Measurements from ENCODE around the gene KLF15. TPM values are rescaled to one million over a fixed set of nuclear protein-coding genes. Genes with fewer than 3 reads are reported as not detected.

Gene KLF15
- total and polyA plus RNA-seq, 4 donors, result 18.1 to 31.3 (median 24.6) TPM

DNA sequence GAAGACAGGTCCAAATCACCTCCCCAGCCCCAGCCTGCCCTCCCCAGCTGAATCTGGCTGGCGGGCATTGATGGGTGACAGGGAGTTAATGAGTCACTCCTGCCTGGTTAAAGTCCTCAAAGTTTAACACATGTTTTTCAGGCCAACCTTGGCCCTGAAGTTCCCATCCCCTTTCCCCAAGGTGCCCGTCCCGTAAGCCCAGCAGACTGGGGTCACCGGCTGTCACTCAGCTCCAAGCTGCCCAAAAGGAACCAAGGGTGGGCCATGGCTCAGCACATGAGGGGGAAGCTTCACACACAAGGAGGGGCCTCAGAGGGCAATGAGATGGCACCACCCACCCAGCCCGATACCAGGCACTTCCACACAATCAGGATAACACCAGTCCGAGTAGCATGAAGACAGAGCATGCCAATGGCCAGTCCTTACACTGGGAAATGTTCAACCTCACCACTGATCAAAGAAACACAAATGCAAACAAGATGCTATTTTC lies 10.2 kb upstream of the KLF15 start:
- Histone ChIP-seq H3K36me3 (ENCODE audit: control insufficient read depth in 4 of 4, insufficient read depth in 4 of 4, low read length in 4 of 4) (no peaks in the 10 kb centered on the region), H3K4me1 (ENCODE audit: control insufficient read depth in 5 of 5, insufficient read depth in 5 of 5, low read length in 5 of 5) (no peaks in the 10 kb centered on the region), H3K9ac (ENCODE audit: insufficient read depth in 1 of 2, low read length in 2 of 2) (no peak overlapping the region), H3K27me3 (ENCODE audit: control insufficient read depth in 3 of 3, insufficient read depth in 3 of 3, low read length in 2 of 3) (no peaks in the 10 kb centered on the region), H3K9me3 (ENCODE audit: control insufficient read depth in 4 of 4, insufficient read depth in 3 of 4, low read length in 3 of 4) (no peaks in the 10 kb centered on the region), H3K4me3 (no peak overlapping the region), H3K27ac (ENCODE audit: low read depth in 1 of 2, low read length in 1 of 2) (no peak overlapping the region)
- TF ChIP-seq, protein P1, sequence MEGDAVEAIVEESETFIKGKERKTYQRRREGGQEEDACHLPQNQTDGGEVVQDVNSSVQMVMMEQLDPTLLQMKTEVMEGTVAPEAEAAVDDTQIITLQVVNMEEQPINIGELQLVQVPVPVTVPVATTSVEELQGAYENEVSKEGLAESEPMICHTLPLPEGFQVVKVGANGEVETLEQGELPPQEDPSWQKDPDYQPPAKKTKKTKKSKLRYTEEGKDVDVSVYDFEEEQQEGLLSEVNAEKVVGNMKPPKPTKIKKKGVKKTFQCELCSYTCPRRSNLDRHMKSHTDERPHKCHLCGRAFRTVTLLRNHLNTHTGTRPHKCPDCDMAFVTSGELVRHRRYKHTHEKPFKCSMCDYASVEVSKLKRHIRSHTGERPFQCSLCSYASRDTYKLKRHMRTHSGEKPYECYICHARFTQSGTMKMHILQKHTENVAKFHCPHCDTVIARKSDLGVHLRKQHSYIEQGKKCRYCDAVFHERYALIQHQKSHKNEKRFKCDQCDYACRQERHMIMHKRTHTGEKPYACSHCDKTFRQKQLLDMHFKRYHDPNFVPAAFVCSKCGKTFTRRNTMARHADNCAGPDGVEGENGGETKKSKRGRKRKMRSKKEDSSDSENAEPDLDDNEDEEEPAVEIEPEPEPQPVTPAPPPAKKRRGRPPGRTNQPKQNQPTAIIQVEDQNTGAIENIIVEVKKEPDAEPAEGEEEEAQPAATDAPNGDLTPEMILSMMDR (IDR thresholded peaks at IDR 0.05; ENCODE audit: control extremely low read depth, extremely low read depth), result no peak
- DNase-seq, result no peak
- ATAC-seq (ENCODE audit: insufficient read depth, low FRiP score), result no peak
- WGBS, 2 donors, result 95 to 96% methylated on average over 6 of the region's 6 CpGs

DNA sequence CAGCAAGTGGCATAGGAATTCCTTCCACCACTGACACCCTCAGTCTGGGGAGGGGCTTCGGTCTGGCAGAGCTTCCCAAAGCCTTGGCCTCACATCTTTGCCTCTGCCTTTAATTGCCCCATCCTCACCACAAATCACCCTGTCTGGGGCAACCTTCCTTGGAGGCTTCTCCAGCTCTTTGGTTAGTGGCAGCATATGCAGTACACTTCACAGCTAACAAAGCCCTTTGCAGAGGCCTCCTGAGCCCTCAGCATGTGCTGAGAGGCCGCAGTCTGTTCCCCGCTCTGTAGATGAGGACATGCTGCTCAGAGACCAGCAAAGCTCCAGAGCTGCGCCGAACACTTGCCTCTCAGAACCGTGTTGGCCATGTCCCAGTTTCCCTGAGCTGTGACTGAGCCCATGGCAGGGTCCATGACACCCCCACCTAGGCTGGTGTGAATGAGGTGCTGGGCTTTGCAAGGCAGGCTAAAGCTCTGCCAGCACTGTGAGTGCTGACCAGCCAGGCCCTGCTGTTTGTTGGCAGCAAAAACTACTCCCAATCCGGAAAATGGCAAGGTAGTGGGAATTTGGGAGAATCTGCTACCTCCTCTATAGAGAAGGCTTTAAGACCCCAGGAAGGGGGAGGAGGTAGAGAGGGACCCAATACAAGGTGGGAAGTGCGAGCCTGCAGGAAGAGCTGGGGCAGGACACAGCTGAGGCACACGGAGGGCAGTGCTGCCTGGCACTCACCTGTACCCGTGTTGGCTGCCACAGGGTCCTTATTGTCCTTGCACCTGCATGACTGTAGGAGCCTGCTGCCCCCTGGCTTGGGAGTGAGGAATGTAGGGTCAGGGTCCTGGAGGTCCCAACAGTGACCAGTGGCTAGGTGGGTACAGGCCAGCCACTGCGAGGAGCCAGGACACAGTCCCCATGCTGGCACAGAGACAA lies 8.4 kb upstream of the KLF15 start:
- DNase-seq, result no peak
- no peaks in the 10 kb centered on the region for H3K4me1 ChIP-seq (ENCODE audit: control insufficient read depth in 5 of 5, insufficient read depth in 5 of 5, low read length in 5 of 5)

DNA sequence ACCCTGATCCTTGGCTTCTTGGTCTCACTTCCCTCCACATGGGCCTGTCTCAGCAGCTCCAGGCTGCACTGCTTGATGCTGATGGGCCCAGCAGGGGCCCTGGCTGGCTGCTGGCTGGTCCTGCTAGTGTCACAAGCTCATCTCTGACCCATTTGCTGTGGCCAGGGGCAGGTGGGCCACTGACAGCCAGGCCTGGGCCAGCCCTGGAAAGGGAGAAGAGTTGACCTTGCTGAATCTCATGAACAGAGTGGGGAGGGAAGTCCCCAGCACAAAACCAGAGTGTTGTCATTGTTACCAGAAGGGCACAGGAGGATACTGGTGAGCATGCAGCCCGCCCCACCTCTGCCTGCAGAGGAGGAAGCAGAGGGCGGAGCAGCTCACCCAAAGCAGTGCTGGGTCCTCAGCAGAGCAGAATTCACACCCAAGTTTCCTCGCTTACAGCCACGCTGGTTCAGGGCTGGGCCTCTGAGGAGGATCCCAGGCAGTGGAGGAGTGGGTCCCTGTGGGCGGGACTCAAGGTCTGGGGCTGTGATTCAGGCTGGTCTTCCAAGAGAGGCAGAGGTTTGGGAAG lies 7.6 kb upstream of the KLF15 start:
- TF ChIP-seq, protein P1 (IDR thresholded peaks at IDR 0.05; ENCODE audit: control extremely low read depth, extremely low read depth), result no peak
- 89% methylated on average over 5 of the region's 5 CpGs for WGBS, 2 donors
- DNase-seq, result no peak
- Histone ChIP-seq H3K9ac (ENCODE audit: insufficient read depth in 1 of 2, low read length in 2 of 2) (no peak overlapping the region), H3K4me3 (no peak overlapping the region), H3K4me1 (ENCODE audit: control insufficient read depth in 5 of 5, insufficient read depth in 5 of 5, low read length in 5 of 5) (no peaks in the 10 kb centered on the region), H3K9me3 (ENCODE audit: control insufficient read depth in 4 of 4, insufficient read depth in 3 of 4, low read length in 3 of 4) (no peaks in the 10 kb centered on the region), H3K27me3 (ENCODE audit: control insufficient read depth in 3 of 3, insufficient read depth in 3 of 3, low read length in 2 of 3) (no peaks in the 10 kb centered on the region), H3K27ac (ENCODE audit: low read depth in 1 of 2, low read length in 1 of 2) (no peak overlapping the region), H3K36me3 (ENCODE audit: control insufficient read depth in 4 of 4, insufficient read depth in 4 of 4, low read length in 4 of 4) (no peaks in the 10 kb centered on the region)
- no peak for ATAC-seq (ENCODE audit: insufficient read depth, low FRiP score)

More for the DNA sequence above, 8.4 kb upstream of the KLF15 start:
- H3K4me3 ChIP-seq, result no peak overlapping the region
- H3K36me3 ChIP-seq (ENCODE audit: control insufficient read depth in 4 of 4, insufficient read depth in 4 of 4, low read length in 4 of 4), result no peaks in the 10 kb centered on the region
- no peaks in the 10 kb centered on the region for H3K27me3 ChIP-seq (ENCODE audit: control insufficient read depth in 3 of 3, insufficient read depth in 3 of 3, low read length in 2 of 3)
- H3K9ac ChIP-seq (ENCODE audit: insufficient read depth in 1 of 2, low read length in 2 of 2), result no peak overlapping the region
- TF ChIP-seq, protein P1 (IDR thresholded peaks at IDR 0.05; ENCODE audit: control extremely low read depth, extremely low read depth), result no peak
- WGBS, 2 donors, result 89 to 91% methylated on average over 11 of the region's 11 CpGs
- H3K9me3 ChIP-seq (ENCODE audit: control insufficient read depth in 4 of 4, insufficient read depth in 3 of 4, low read length in 3 of 4), result no peaks in the 10 kb centered on the region
- no peak for ATAC-seq (ENCODE audit: insufficient read depth, low FRiP score)
- H3K27ac ChIP-seq (ENCODE audit: low read depth in 1 of 2, low read length in 1 of 2), result no peak overlapping the region
